ENCODE results near the gene GZMM.

The GZMM gene

DNA sequence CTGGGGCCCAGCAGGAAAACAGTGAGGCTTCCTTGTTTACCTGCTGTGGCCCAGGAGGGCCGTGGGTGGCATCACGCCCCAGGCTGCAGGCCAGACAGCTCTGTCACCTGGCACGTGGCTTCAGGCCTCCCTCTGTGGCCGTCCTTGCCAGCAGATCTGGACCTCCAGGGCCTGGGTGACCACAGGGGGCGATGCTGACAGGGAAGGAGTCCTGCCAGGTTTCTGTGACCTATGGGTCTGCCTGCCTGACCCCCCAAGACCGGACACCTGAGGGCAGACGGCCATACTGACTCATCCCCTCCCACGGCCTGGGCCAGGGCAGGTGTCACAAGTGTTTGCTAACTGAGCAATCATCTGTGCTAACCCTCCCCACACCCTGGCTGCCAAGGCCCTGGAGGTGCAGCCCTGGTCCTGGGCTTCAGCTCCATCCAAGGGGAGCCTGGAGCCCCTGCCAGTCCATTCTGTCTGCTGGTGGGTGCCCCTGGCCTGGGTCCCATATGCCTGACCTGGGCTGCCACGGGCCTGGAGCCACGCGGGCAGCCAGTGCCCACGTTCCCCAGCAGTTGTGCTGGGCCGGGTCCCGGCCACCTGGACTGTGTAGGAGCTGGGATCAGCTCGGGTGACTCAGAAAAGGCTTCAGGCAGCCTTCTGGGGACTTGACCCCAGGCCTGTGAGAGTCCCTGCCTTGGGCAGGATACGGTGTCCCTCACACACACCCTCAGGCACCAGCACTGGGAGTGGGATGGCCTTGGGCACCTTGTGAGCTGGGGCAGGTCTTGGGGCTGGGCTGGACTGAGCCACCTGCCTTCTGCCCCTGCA is 8.6 kb upstream of the GZMM start:
- no peak for DNase-seq

DNA sequence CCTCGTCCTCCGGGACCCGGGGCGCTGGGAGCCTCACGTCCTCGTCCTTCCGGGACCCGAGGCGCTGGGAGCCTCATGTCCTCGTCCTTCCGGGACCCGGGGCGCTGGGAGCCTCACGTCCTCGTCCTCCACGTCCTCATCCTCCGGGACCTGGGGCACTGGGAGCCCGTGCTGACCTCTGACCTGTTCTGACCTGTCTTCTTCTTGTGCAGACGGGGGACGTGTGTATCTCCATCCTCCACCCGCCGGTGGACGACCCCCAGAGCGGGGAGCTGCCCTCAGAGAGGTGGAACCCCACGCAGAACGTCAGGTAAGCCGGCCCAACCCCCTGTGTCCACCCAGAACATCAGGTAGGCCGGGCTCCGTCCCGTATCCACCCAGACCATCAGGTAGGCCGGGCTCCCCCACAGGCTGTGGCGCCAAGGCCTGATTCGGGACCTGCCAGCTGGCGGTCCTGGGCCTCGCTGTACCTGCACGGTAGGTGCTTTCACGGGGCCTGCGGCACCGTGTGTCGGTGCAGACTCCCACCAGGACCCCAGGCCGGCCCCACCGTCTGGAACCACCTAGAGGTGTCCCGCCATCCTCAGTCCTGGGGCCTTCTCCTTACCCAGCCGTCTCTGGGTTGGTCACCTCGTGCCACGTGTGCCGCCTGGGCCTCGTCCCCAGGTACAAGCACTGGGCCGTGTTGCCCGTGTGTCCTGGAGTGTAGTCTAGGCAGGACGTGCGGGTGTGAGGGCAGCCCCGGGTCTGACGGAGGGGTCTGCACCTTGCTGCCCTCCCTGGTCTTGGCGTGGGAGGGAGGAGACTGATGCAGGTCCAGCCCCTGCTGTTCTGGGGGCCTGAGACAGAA is 7.6 kb upstream of the GZMM start:
- no peak for DNase-seq

DNA sequence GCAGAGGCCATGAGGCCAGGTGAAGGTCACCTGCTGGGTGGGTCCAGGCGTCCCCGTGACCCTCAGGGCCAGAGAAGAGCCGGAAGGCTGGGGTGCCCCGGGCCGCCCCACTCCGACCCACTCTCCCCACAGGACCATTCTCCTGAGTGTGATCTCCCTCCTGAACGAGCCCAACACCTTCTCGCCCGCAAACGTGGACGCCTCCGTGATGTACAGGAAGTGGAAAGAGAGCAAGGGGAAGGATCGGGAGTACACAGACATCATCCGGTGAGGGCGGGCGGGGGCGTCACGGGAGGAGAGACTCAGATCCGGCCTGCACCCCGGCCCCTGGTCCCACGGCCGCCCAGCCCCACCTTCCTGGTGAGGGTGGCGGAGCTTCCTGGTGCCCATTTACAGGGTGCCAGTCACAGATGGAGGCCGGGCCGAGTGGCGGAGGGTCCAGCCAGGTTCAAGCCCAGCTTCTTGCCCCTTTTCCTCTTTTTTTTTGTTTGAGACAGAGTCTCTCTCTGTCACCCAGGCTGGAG is 6.9 kb upstream of the GZMM start:
- DNase-seq, result no peak

DNA sequence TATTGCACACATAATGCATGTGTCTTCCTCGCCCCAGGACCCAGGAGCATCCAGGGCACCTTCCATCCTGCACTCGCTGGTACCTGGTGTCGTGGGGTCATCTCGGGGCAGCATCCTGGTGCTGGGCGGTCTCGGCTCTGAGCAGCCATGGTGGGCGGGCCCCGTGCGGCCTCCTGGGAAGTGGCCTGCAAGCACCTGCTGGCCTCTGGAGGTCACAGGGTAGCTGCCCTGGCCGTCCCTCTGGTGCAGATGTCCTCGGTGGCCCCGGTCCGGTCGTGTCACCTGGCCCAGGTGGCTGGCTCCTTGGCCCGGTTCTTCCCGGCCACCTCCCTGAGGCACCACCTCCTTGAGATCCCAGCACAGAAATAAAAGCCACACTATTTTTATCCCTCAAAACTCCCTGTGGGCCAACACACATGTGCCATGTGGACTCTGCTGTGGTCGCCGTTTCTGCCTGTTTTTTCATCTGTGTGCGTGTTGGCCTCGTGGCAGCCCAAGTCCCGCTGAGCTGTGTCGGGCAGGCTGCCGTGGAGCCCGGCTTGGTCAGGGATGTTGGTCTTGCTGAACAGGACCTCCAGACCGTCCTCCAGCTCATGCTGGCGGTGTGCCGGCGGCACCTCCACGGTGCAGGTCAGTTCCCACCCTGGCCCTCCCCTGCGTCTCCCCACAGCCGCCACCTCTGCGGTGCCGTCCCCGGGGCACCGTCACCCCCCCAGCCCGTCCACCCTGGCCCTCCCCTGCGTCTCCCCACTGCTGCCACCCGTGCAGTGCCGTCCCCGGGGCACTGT is 5.0 kb upstream of the GZMM start:
- no peak for DNase-seq

DNA sequence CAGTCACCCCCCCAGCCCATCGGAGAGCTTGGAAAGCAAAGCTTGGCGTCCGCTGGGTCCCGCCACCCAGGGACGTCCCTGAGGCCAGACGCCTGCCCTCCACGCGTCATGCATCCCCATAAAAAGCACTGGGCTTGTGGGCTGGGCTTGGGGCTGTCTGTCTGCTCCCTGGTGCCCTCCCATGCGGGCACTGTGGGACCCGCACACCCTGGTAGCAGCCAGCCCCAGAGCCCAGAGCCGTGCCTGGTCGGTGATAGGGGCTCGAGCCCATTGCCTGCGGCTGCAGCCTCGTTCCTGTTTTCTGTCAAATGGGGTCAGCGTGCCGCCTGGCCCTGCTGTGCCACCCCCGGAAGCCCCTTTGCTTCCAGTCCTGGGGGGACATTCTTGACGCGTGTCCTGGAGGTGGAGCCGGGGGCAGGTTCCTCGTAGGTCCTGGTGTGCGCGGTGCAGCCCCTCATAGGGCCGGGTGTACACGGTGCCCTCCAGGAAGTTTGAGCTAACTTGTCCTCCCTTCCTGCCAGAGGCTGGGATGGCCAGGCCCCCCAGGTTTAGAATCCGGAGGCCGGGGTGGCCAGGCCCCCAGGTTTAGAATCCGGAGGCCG is 4.3 kb upstream of the GZMM start:
- DNase-seq, result no peak

DNA sequence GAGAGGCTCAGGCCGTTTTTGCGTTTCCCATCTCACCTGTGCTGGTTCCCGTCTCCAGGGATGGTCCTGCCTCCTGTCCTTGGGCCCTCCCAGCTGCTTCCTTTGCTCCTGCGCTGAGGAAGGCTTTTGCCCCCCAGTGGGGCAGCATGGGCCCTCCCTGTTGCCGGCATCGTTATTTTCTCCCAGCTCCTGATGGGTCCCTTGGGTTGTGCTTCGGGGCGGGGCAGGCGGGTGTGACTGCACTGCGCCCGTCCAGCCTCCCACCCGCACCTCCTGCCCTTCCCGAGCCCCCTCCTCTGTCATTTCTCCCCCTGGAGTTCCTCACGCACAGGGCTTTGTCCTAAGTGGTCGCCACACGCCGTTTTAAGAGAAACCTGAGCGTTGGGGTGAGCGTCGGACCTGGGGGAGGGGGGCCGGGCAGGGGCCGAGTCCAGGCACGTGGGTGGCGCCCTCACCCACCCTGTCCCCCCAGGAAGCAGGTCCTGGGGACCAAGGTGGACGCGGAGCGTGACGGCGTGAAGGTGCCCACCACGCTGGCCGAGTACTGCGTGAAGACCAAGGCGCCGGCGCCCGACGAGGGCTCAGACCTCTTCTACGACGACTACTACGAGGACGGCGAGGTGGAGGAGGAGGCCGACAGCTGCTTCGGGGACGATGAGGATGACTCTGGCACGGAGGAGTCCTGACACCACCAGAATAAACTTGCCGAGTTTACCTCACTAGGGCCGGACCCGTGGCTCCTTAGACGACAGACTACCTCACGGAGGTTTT is 2.8 kb upstream of the GZMM start:
- DNase-seq, result no peak

DNA sequence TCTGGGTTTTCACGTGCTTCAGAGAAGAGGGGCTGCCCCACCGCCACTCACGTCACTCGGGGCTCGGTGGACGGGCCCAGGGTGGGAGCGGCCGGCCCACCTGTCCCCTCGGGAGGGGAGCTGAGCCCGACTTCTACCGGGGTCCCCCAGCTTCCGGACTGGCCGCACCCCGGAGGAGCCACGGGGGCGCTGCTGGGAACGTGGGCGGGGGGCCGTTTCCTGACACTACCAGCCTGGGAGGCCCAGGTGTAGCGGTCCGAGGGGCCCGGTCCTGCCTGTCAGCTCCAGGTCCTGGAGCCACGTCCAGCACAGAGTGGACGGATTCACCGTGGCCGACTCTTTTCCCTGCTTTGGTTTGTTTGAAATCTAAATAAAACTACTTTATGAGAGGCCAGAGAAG is 2.2 kb upstream of the GZMM start:
- no peak for DNase-seq

DNA sequence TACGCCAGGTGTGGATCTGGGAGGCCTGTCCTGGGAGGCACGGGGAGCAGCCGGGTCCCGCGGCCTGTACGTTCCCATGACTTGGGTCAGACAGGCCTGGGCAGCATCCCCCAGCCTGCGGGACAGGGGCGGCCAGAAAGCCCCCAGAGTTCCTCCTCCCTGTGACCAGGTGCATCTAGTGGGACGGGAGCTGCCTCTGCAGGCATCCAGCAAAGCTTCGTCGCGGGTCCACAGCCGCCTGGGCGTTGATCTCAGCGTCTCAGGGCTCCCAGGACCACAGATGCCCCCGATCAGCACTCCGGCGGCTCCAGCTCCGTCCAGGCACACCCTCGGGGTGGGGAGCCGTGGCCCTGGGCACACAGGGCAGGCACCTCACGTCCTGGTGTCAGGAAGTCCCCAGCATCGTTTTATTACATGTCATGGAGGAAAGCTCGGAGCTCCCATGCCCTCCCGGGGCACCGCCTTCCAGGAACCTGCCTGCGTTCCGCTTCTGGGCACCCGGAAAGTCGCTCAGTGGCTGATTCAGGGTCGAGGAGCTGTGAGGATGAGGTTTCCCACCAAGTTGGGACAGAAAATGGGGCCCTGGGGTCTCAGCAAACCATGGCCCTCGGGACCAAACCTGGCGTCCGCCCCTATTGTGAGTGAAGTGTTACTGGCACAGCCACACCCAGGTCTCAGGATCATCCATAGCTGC is 1.5 kb upstream of the GZMM start:
- peak; percentile 33 for DNase-seq

DNA sequence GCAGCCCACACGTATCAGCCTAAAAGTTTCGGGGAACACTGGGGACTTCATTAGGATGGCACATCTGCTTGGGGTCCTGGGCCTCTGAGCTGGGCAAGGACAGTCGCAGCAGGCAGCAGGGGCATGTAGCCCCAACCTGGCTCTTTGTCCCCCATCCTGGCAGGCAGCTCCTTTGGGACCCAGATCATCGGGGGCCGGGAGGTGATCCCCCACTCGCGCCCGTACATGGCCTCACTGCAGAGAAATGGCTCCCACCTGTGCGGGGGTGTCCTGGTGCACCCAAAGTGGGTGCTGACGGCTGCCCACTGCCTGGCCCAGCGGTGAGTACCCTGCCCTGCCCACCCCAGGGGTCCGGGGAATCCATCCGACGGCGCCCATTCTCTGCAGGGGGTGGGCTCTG is 3.3 kb downstream of the GZMM start:
- peak; percentile 12 for DNase-seq

DNA sequence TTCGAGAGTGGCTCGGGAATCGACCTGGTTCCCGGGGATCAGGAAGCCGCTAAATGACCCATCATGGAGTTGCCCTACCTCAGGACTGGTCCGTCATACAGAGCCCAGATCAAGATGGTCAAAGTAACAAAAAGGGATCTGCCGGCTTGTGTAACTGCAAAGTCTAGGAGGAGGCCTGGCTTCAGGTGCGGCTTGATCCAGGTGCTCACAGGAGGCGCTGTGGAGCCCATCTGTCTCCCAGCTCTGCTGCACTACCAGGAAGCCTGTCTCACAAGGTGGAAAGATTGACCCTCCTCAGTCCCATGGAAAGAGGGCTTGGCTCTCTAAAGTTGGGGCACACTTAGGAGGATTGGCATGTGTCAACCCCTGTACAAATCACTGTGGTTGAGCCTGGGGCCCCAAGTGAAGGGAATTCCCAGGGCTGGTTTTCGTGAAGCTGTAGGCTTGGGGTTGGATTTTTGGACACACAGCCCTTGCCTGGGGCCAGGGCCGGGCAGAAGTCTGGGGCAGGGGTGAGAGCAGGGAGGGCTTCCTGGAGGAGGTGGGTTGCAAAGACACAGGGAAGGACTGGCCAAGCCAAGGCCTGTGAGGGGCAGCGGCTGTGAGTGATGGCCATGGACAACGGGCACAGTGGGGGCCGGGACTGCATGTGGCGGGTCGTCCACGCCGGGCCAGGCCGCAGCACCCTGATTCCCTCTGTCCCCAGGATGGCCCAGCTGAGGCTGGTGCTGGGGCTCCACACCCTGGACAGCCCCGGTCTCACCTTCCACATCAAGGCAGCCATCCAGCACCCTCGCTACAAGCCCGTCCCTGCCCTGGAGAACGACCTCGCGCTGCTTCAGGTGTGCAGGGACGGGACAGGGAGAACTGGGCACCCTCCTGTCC is 4.2 kb downstream of the GZMM start:
- peak; percentile 17 for DNase-seq

DNA sequence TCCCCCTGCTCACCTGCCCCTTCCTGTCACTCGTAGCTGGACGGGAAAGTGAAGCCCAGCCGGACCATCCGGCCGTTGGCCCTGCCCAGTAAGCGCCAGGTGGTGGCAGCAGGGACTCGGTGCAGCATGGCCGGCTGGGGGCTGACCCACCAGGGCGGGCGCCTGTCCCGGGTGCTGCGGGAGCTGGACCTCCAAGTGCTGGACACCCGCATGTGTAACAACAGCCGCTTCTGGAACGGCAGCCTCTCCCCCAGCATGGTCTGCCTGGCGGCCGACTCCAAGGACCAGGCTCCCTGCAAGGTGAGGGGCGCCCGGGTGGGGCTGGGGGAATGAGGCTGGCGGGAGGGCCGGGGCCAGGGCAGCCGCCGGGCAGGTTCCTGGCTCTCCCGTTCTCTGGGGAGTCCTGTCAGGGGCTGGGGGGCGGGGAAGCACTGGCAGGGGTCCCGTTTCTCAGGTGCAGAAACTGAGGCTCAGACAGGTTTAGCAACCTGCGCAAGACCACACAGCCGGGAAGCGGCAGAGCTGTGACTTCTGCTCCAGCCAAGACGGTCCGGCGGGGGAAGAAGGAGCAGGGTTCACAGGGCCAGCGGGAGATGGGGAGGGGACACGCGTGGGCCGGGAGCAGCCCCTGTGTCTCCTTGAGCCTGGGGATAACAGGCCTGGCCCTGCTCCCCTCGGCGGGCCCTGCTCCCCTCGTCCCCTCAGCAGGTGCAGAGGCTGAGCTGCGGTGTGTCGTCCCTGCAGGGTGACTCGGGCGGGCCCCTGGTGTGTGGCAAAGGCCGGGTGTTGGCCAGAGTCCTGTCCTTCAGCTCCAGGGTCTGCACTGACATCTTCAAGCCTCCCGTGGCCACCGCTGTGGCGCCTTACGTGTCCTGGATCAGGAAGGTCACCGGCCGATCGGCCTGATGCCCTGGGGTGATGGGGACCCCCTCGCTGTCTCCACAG is 5.3 kb downstream of the GZMM start:
- peak; percentile 25 for DNase-seq

DNA sequence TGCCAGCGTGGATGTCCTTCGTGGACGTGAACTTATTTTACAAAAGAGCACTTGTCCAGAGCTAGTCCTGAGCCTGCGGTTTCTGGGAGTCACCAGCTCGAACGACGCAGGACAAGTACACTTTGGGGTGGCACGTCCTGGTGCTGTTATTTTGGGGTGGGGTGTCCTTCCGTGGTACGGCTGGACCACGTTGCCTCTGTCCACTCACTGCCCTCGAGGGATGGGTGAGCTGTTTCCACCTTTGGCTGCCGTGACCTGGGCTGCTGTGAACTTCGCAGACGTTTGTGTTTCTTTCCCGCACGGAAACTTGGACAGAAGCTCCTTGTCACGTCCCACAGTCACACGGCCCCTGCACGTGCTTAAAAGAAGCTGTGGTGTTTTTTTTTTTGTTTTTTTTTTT is 11.0 kb downstream of the GZMM start:
- DNase-seq, result no peak

DNA sequence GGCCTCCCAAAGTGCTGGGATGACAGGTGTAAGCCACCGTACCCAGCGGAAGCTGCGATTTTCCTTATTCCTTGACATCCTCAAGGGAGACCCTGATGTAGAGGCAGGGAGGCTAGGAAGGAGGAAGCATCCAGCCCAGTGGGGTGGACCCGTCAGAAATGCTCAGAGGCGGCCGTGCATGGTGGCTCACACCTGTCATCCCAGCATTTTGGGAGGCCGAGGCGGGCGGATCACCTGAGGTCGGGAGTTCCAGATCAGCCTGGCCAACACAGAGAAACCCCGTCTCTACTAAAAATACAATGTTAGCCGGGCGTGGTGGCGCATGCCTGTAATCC is 11.6 kb downstream of the GZMM start:
- no peak for DNase-seq

DNA sequence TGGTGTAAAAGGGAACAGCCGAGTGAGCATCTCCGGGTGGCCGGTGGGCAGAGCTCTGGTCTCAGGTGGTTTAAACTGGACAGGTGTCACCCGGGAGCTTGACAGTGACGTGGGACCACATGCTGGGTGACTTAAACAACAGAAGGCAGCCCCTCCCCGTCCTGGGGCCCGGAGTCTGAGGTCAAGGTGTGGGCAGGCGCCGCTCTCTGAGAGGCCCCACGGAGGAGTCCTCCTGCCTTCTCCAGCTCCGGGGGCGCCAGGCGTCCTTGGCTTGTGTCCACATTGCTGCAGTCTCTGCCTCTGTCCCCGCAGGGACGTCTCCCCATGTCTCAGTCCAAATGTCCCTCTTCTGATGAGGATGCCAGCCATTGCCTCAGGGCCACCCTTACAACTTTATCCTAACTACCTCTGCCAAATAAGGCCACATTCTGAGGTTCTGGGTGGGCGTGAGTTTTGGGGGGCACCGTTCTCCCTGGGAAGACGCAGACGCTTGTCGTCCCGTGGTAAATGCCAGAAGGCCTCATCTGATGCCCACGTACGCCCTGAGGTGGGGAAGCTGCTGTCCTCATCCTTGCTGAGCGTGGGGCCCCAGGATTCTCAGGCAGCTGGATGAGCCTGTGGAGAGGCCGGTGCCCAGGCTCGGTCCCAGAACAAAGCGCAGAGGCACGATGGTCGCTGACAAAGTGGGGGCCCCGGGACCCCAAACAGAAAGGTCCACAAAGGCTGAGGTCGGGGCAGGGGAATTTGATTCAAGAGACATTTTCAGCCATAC is 12.9 kb downstream of the GZMM start:
- no peak for DNase-seq

DNA sequence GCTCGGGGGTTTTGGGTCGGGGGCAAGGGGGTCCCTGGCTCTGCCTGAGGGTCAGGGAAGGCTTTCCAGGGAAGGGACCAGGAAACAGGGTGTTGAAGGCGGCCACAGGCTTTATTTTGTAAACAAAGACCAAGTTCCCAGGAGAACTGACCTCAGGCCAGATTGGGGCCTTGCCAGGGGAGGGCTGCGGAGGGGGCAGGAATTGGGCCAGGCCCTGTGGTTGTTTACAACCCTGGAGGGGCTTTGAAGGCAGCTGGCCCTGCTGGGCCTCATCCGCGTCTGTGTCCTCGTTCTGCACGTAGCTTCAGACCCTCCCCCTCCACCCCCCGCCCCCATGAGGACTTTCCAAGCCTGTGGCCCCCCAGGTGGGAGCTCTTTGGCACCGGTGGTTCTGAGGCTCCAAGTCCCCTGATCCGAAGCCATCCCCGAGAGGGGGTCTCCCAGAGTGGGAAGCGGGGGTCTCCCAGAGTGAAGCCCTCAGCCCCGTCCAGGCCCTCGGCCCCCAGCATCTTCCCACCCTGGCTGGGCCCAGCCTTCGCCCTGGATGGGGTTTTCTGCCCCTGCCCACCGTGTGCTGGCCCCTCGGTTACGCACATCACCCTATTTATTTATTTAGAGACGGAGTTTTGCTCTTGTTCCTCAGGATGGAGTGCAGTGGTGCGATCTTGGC is 15.1 kb downstream of the GZMM start:
- no peak for DNase-seq

DNA sequence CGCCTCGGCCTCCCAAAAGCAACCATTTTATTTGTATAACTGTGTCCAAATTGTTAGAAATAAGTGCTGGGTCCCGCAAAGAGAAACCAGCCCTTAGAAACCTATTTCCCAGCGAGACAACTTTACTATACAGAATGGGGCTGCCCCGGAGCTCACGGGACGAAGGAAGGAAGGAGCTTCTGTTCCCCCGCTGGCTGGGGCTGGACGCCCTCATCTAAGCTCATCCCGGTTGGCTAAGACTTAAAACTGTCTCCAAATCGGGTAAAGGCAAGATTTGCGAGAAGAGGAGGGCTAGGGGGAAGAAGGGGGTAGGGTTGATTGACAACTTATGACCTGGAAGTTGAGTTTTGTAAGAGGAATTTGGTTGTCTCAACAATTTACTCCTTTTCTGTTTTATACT is 16.3 kb downstream of the GZMM start:
- DNase-seq, result no peak

DNA sequence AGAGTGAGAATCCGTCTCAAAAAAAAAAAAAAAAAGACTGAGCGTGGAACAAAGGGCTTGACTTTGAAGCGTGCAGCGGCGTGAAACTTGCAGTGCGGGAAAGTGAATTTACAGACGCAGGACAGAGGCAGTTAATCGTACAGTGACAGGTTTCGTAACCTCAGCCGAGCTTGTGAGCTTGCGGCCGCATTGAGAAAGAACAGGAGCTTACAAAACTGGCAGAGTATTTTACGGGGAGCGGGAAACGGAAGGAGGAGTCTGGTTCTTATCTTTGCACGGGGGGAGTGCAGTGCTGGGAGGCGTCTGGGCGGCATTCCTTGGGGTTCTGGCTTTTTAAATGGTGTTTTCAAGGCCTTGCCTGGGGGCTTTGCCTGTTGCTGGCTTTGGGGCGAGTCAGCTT is 22.6 kb downstream of the GZMM start:
- DNase-seq, result no peak

DNA sequence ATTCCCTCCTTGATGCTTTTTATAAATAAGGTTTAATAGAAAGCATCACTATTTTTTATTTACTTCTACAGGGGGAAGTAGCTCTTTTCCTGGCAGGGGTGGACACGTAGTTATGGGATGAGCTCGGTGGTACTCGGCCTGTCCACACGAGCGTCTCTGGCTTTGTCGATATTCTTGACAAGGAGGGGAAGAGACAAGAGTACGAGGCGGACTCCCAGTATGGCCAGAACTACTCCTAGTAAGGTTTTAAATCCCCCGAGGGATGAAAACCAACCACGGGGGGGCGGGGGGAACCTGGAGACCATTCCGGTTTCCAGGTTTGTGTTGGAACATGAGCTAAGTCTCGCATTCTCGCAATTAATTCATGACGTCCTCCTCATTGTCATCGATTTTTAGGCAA is 23.0 kb downstream of the GZMM start:
- DNase-seq, result no peak
